ENCODE data around the gene COBL.

DNA sequence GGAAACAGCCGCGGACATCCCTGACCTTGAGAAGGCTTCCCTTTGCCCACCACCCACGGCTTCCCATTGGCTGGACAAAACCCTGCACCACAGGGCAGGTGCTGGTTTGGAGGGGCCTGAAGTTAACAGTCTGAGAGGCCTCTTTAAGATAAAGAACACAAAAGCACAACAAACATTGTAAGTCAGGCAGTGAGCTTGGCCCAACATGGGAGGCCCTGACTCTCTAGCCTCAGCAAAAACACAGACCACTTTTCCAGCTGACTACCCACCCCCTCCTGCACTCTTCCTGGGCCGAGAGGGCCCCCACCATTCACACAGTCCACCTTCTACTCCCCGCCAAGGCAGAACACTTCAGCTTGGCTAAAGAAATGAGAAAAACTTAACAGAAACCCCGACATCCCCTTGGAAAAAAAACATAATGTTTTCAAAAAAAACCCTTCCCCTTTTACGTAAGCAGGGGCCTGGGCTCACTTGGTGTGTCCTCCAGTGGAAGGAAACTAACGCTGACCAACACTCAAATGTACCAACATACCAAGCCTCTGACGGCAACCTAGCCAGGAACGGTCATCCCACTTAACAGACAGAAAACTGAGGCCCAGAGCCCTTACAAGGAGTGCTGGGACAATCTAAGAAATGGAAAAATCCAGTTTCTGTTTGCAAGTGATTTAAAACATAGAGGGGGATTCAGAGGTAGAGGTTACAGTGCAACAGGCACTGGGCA is 80.9 kb downstream of the COBL start:
- TF ChIP-seq POLR2A (IDR thresholded peaks at IDR 0.05) (no peak), EP300 (IDR thresholded peaks at IDR 0.05) (no peak), POLR2AphosphoS5 (IDR thresholded peaks at IDR 0.05) (no peak)
- TF ChIP-seq, protein P1, sequence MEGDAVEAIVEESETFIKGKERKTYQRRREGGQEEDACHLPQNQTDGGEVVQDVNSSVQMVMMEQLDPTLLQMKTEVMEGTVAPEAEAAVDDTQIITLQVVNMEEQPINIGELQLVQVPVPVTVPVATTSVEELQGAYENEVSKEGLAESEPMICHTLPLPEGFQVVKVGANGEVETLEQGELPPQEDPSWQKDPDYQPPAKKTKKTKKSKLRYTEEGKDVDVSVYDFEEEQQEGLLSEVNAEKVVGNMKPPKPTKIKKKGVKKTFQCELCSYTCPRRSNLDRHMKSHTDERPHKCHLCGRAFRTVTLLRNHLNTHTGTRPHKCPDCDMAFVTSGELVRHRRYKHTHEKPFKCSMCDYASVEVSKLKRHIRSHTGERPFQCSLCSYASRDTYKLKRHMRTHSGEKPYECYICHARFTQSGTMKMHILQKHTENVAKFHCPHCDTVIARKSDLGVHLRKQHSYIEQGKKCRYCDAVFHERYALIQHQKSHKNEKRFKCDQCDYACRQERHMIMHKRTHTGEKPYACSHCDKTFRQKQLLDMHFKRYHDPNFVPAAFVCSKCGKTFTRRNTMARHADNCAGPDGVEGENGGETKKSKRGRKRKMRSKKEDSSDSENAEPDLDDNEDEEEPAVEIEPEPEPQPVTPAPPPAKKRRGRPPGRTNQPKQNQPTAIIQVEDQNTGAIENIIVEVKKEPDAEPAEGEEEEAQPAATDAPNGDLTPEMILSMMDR (IDR thresholded peaks at IDR 0.05): no peak

All from suprapubic skin (tissue), 4 donors.